H9 (cell line): ENCODE data around the gene AQP7. TPM values are rescaled to one million over a fixed set of nuclear protein-coding genes. Genes with fewer than 3 reads are reported as not detected.

Experiments
- DNase-seq: peaks from one replicate; pipeline ENCODE4 v3.0.0-alpha.2; 2017
- H2AFZ ChIP-seq: one replicate; pipeline ENCODE4 v1.6.1; 2013; ENCODE audit warnings: mild to moderate bottlenecking, low read length, control low read depth, moderate library complexity
- H2AK5ac ChIP-seq: 2 replicates; pipeline ENCODE4 v1.6.1; 2013; ENCODE audit warnings: low read length, control low read depth, mixed read lengths; ENCODE audit not compliant: insufficient read length
- H2BK120ac ChIP-seq: one replicate; pipeline ENCODE4 v1.6.1; 2013; ENCODE audit warnings: low read depth, mild to moderate bottlenecking, low read length, control low read depth, inconsistent platforms; ENCODE audit not compliant: poor library complexity, severe bottlenecking
- H2BK12ac ChIP-seq: 2 replicates; pipeline ENCODE4 v1.6.1; 2013; ENCODE audit warnings: low read length, control low read depth, mixed read lengths, low read depth; ENCODE audit not compliant: insufficient read length
- H2BK15ac ChIP-seq: 2 replicates; pipeline ENCODE4 v1.6.1; 2013; ENCODE audit warnings: low read depth, low read length, control low read depth
- H2BK20ac ChIP-seq: one replicate; pipeline ENCODE4 v1.6.1; 2013; ENCODE audit warnings: low read depth, mild to moderate bottlenecking, low read length, control low read depth, inconsistent platforms; ENCODE audit not compliant: poor library complexity, severe bottlenecking
- H2BK5ac ChIP-seq: 2 replicates; pipeline ENCODE4 v1.6.1; 2013; ENCODE audit warnings: low read length, control low read depth, mixed read lengths; ENCODE audit not compliant: insufficient read length
- H3K14ac ChIP-seq: 2 replicates; pipeline ENCODE4 v1.6.1; 2013; ENCODE audit warnings: low read length, control low read depth; ENCODE audit not compliant: insufficient read depth
- H3K18ac ChIP-seq: 2 replicates; pipeline ENCODE4 v1.6.1; 2013; ENCODE audit warnings: low read depth, mild to moderate bottlenecking, mixed read lengths, low read length, control low read depth; ENCODE audit not compliant: insufficient read length
- H3K23ac ChIP-seq: 2 replicates; pipeline ENCODE4 v1.6.1; 2013; ENCODE audit warnings: low read length, control low read depth, mixed read lengths, low read depth; ENCODE audit not compliant: insufficient read length
- H3K23me2 ChIP-seq: 2 replicates; pipeline ENCODE4 v1.6.1; 2013; ENCODE audit warnings: low read depth, mild to moderate bottlenecking, mixed read lengths, low read length, control low read depth; ENCODE audit not compliant: insufficient read length, poor library complexity, severe bottlenecking
- H3K27ac ChIP-seq: 2 replicates; pipeline ENCODE4 v1.5.1; 2013; ENCODE audit warnings: low read length, control low read depth, mixed read lengths, low read depth; ENCODE audit not compliant: insufficient read length
- H3K27me3 ChIP-seq: 2 replicates; pipeline ENCODE4 v1.6.1; 2013; ENCODE audit warnings: low read length, control low read depth, inconsistent platforms; ENCODE audit not compliant: insufficient read depth
- H3K4ac ChIP-seq: 2 replicates; pipeline ENCODE4 v1.6.1; 2013; ENCODE audit warnings: low read depth, mild to moderate bottlenecking, control low read depth, inconsistent platforms, low read length, moderate library complexity
- H3K4me1 ChIP-seq: 2 replicates; pipeline ENCODE4 v1.6.1; 2013; ENCODE audit warnings: low read length, control low read depth, inconsistent platforms; ENCODE audit not compliant: insufficient read depth
- H3K4me2 ChIP-seq: 2 replicates; pipeline ENCODE4 v1.6.1; 2013; ENCODE audit warnings: low read length, control low read depth, mixed read lengths; ENCODE audit not compliant: insufficient read length, insufficient read depth
- H3K56ac ChIP-seq: 2 replicates; pipeline ENCODE4 v1.6.1; 2013; ENCODE audit warnings: low read depth, mild to moderate bottlenecking, mixed read lengths, low read length, control low read depth; ENCODE audit not compliant: insufficient read length
- H3K79me1 ChIP-seq: 2 replicates; pipeline ENCODE4 v1.6.1; 2013; ENCODE audit warnings: low read depth, mild to moderate bottlenecking, moderate library complexity, low read length, control low read depth, inconsistent platforms; ENCODE audit not compliant: insufficient read depth, poor library complexity, severe bottlenecking
- H3K79me2 ChIP-seq: 2 replicates; pipeline ENCODE4 v1.6.1; 2013; ENCODE audit warnings: low read length, control low read depth, inconsistent platforms; ENCODE audit not compliant: insufficient read depth
- H3K9ac ChIP-seq: 2 replicates; pipeline ENCODE4 v1.6.1; 2013; ENCODE audit warnings: low read length, control low read depth, mixed read lengths; ENCODE audit not compliant: insufficient read length; ENCODE audit errors: extremely low read depth
- H3K9me3 ChIP-seq: one replicate; pipeline ENCODE4 v1.6.1; 2013; ENCODE audit warnings: low read depth, low read length, inconsistent platforms; ENCODE audit not compliant: control insufficient read depth
- H3T11ph ChIP-seq: one replicate; pipeline ENCODE4 v1.6.1; 2013; ENCODE audit warnings: mild to moderate bottlenecking, low read length, control low read depth, inconsistent platforms
- H4K20me1 ChIP-seq: one replicate; pipeline ENCODE4 v1.6.1; 2013; ENCODE audit not compliant: control insufficient read depth, insufficient read length, insufficient read depth
- H4K5ac ChIP-seq: 2 replicates; pipeline ENCODE4 v1.6.1; 2013; ENCODE audit warnings: low read depth, mild to moderate bottlenecking, mixed read lengths, low read length, control low read depth; ENCODE audit not compliant: insufficient read length
- H4K8ac ChIP-seq: replicated peaks from 2 replicates; pipeline ENCODE4 v1.6.1; 2013; ENCODE audit warnings: low read length, control low read depth, mixed read lengths, low read depth; ENCODE audit not compliant: insufficient read length
- H4K91ac ChIP-seq: 2 replicates; pipeline ENCODE4 v1.6.1; 2013; ENCODE audit warnings: low read depth, mild to moderate bottlenecking, moderate library complexity, mixed read lengths, low read length, control low read depth; ENCODE audit not compliant: insufficient read length
- H3K27ac Mint-ChIP-seq, 3 experiments: 2 replicates in 2 of 3; 3 replicates in 1 of 3; pipeline ENCODE4 v1.8.0; 2020 to 2021; ENCODE audit warnings: mixed read lengths in 3 of 3, mild to moderate bottlenecking in 1 of 3, moderate library complexity in 1 of 3
- H3K27me3 Mint-ChIP-seq: 2 replicates; pipeline ENCODE4 v1.8.0; 2021; ENCODE audit warnings: low read depth, mild to moderate bottlenecking, moderate library complexity, mixed read lengths
- H3K36me3 Mint-ChIP-seq, 3 experiments: 2 replicates in 2 of 3; 3 replicates in 1 of 3; pipeline ENCODE4 v1.8.0; 2020 to 2021; ENCODE audit warnings: low read depth in 3 of 3, mixed read lengths in 3 of 3; ENCODE audit not compliant: insufficient read depth in 1 of 3
- H3K4me1 Mint-ChIP-seq, 2 experiments: 2 replicates each; pipeline ENCODE4 v1.8.0; 2020; ENCODE audit warnings: mixed read lengths in 2 of 2
- H3K4me3 Mint-ChIP-seq, 2 experiments: 2 replicates in 1 of 2; 3 replicates in 1 of 2; pipeline ENCODE4 v1.8.0; 2020 to 2021; ENCODE audit warnings: mild to moderate bottlenecking in 2 of 2, mixed read lengths in 2 of 2, moderate library complexity in 1 of 2
- H3K9me3 Mint-ChIP-seq, 2 experiments: 2 replicates in 1 of 2; 3 replicates in 1 of 2; pipeline ENCODE4 v1.8.0; 2020; ENCODE audit warnings: mild to moderate bottlenecking in 2 of 2, mixed read lengths in 2 of 2, moderate library complexity in 1 of 2
- WGBS: extraction: QIAGEN DNeasy Blood & Tissue Kit; methylation state at CpG from one replicate; pipeline ENCODE4 v1.1.7; 2013; ENCODE audit warnings: missing lambda C conversion rate, low lambda C conversion rate, mixed read lengths; ENCODE audit not compliant: insufficient read length; ENCODE audit errors: extremely low coverage; 5-methylcytosine and 5-hydroxymethylcytosine counted together
- total RNA-seq: library from RNA; stranded (reverse); gene quantifications from 2 replicates; pipeline ENCODE4 v1.2.1, GENCODE V29; 2021
- TF ChIP-seq, protein P1 (sequence below): fragments of 200-600 bp; sonication (generic); conservative IDR thresholded peaks from 3 replicates; pipeline ENCODE4 v1.8.0; 2021; ENCODE audit warnings: antibody characterized with exemption, mild to moderate bottlenecking

The AQP7 gene
- total RNA-seq, 1 experiment from 2014 or later = not detected

GRCh38 chr9:33439731-33440130, 37.4 kb upstream of the AQP7 start:
- Histone ChIP-seq H3K79me2 (no peaks in the 10 kb centered on the region), H2AFZ (no peak overlapping the region), H2AK5ac (no peak overlapping the region), H4K8ac (no peak overlapping the region), H2BK15ac (no peak overlapping the region), H3K27ac (no peak overlapping the region), H3T11ph (no peak overlapping the region), H4K5ac (no peak overlapping the region), H3K4me1 (no peaks in the 10 kb centered on the region), H3K23ac (no peak overlapping the region), H3K14ac (no peak overlapping the region), H3K4ac (no peak overlapping the region), H3K79me1 (no peaks in the 10 kb centered on the region), H4K91ac (no peak overlapping the region), H3K18ac (no peak overlapping the region), H3K9ac (no peak overlapping the region), H2BK12ac (no peak overlapping the region), H3K27me3 (no peaks in the 10 kb centered on the region), H3K9me3 (no peaks in the 10 kb centered on the region), H3K56ac (no peak overlapping the region), H2BK5ac (no peak overlapping the region), H2BK120ac (no peak overlapping the region), H3K4me2 (no peak overlapping the region), H2BK20ac (no peak overlapping the region), H3K23me2 (no peaks in the 10 kb centered on the region), H4K20me1 (no peaks in the 10 kb centered on the region)
- no peak overlapping the region for H3K27ac Mint-ChIP-seq
- peaks cover 12% of the 10 kb centered on the region for H3K27me3 Mint-ChIP-seq
- TF ChIP-seq, protein P1, sequence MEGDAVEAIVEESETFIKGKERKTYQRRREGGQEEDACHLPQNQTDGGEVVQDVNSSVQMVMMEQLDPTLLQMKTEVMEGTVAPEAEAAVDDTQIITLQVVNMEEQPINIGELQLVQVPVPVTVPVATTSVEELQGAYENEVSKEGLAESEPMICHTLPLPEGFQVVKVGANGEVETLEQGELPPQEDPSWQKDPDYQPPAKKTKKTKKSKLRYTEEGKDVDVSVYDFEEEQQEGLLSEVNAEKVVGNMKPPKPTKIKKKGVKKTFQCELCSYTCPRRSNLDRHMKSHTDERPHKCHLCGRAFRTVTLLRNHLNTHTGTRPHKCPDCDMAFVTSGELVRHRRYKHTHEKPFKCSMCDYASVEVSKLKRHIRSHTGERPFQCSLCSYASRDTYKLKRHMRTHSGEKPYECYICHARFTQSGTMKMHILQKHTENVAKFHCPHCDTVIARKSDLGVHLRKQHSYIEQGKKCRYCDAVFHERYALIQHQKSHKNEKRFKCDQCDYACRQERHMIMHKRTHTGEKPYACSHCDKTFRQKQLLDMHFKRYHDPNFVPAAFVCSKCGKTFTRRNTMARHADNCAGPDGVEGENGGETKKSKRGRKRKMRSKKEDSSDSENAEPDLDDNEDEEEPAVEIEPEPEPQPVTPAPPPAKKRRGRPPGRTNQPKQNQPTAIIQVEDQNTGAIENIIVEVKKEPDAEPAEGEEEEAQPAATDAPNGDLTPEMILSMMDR = no peak
- no peak for DNase-seq
- H3K36me3 Mint-ChIP-seq = no peaks in the 10 kb centered on the region
- no peak overlapping the region for H3K4me3 Mint-ChIP-seq
- H3K9me3 Mint-ChIP-seq = no peaks in the 10 kb centered on the region
- no CpG with 5 or more reads among the region's 6 CpGs for WGBS
- H3K4me1 Mint-ChIP-seq = peaks cover 18 to 26% of the 10 kb centered on the region in 2 experiments
